HEK293T (cell line): ENCODE data around the gene AOAH.

Experiments
- ARNT ChIP-seq: fragments of 450-650 bp; IDR thresholded peaks from 2 replicates; pipeline ENCODE4 v1.6.1; 2017; ENCODE audit warnings: mild to moderate bottlenecking
- ELF4 ChIP-seq: fragments of 450-650 bp; IDR thresholded peaks from 2 replicates; pipeline ENCODE4 v1.6.1; 2017; ENCODE audit warnings: antibody characterized with exemption
- SP1 ChIP-seq: fragments of 450-650 bp; IDR thresholded peaks from 2 replicates; pipeline ENCODE4 v1.6.1; 2017

DNA sequence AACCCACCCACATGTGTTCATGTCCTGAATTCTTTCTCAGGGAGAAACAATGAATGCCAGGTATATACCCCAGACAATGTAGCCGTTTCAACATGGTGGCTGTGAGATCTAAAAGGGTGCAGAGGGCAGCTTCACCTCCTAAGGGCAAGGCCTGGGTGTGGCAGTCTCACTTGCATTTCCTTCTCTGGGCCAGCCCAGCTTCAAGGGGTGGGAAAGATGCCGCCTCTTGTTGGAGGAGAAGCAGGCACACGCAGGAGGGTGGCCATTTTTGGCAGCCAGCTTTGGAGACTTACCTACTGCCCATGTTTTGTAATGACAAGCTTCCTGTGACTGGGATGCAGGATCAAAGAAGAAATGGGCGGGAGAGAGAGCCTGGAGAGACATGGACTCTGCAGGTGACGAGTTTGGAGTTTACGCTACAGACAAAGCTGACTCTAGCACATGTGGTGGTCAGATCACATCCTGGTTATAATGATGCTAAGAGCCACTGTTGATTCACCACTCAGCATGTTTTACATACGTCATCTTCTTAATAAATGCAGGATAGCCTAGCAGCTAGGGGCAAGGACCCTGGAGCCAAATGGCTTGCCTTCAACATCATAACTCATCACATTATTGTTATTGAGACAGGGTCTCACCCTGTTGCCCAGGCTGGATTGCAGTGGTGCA, 218.0 kb downstream of the AOAH start:
- TF ChIP-seq SP1 (no peak), ELF4 (no peak), ARNT (no peak)
